HG02623 (cell line): Measurements from ENCODE around the gene RAB11FIP3.

Source experiments
- ATAC-seq: cut with Tn5 transposase; IDR thresholded peaks from one replicate; pipeline ENCODE4 v1.9.1; 2021; ENCODE audit warnings: moderate library complexity; ENCODE audit not compliant: unreplicated experiment

Gene RAB11FIP3

DNA sequence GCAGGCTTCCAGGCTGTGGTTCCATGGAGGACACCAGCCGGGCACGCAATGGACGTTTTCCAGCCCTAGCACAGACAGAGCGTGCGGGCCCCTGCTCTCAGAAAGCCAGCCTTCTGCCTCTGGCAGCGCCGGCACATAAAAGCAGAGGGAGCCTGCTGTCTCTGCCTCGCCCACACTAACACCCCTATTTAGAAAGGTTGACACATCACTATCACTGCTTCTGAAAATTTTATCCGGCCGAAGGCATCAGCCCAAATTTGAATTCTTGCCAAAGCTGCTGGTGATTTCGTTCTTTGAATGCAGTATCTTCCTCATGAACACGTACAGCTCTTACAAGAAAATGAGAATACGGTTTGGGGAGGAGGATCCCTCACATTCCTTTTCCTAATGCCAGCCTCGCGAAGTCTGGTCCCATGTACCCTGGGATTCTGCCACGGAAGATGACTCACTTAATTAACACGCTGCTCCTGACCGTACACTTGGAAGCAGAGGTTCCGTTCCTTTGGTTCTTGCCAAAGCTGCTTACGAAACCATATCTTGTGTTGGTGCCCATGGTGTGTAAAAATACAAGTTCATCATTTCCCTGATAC, 1.3 kb upstream of the RAB11FIP3 start:
- no peak for ATAC-seq

DNA sequence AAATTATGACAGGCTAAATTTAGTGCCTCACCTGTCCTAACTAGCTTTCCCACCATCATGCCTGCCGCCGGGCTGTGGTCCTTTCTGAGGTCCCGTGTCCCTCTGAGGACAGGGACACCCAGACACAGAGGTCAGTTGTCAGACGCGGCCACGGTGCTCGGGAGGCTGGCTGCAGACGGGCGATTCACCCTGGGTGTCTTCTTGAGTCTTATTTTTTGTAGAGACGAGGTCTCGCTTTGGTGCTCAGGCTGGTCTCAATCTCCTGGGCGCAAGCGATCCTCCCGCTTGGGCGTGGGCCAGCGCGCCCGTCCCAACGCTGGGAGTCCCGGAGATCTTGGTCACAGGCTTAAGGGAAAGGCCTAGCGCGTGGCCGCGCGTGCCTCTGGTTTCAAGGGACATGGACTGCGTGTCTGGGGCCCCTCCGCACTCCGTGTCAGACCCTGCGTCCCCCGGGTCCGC, 797 bp upstream of the RAB11FIP3 start:
- ATAC-seq: no peak

DNA sequence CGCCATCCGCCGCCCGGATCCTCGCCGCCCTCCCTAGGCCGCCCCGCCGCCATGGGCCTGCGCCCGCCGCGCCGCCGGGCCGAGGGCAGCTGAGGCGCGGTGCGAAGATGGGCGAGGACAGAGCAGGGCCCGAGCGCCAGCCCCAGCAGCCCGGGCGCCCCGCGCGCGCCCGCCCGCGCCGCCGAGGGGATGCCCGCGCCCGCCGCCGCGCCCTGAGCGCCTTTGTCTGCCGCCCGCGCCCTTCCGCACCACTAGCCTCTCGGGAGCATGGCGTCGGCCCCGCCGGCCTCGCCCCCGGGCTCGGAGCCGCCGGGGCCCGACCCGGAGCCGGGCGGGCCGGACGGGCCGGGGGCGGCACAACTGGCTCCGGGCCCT, 278 bp downstream of the RAB11FIP3 start:
- ATAC-seq: peak; percentile 39

DNA sequence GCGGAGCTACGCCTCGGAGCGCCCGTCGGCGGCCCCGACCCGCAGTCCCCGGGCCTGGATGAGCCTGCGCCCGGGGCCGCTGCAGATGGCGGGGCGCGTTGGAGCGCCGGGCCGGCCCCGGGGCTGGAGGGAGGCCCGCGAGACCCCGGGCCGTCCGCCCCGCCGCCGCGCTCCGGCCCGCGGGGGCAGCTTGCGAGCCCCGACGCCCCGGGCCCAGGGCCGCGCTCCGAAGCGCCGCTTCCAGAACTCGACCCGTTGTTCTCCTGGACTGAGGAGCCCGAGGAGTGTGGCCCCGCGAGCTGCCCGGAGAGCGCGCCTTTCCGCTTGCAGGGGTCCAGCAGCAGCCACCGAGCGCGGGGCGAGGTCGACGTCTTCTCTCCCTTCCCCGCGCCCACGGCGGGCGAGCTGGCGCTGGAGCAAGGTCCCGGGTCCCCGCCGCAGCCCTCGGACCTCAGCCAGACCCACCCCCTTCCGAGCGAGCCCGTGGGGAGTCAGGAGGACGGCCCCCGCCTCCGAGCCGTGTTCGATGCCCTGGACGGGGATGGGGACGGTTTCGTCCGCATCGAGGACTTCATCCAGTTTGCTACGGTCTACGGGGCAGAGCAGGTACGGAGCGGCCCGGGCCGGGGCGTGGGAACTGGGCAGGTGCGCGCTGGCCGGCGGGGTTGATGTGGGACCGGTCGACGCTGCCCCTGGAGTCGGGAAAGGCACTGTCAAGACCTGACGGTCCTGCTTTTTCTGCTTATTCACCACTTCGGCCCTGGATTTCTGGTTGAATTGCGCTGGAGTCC, 861 bp downstream of the RAB11FIP3 start:
- ATAC-seq: peak; percentile 10

DNA sequence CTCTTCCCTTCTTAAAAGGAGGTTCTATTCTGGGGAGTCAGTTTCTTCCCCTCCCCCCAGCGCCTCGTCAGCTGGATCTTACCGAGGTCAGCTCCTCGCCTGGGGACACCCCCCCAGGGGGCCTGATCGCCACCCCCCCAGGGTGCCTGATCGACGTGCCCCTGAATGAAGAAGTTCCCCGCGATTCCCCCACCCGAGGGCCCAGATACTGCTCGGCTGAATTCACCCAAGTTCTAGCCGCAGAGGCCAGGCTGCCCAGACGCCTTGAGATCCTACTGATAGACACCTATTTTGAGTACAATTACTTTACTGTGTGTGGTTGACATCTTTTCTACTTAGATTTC, 1.4 kb downstream of the RAB11FIP3 start:
- no peak for ATAC-seq

DNA sequence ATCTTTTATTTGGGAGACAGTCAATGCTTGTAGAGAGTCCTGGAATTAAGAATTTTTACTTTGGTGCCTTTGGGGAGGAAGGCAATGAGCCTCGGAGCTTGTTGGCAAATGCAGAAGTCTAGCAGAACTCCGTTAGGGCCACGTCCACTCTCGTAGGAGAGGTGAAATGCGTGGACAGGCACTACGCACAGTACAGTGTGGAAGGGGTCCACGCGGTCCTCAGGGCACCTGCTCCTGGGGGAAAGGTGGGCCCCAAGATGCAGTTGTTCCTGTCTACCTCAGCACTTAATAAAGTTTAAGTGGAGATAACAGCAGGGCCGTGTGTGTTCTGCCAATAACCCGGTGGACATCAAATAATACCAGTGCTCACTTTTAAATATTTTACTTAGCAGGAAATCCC, 1.8 kb downstream of the RAB11FIP3 start:
- no peak for ATAC-seq

DNA sequence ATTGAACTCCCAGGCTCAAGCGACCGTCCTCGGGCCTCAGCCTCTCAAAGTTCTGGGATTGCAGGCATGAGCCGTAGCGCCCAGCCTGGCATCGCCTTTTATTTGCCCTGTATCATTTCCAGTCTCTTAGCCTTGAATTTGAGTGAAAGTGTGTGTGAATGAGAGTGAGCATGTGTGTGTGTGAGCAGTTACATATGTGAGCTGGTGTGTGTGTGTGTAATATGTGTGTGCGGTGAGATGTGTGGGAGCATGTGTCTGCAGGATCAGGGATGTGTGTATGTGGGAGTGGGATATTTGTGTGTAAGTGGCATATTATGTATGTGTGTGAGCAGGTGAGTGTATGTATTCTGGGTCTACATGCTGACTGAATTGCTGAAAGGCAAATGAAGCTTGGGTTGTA, 5.5 kb downstream of the RAB11FIP3 start:
- ATAC-seq: no peak

DNA sequence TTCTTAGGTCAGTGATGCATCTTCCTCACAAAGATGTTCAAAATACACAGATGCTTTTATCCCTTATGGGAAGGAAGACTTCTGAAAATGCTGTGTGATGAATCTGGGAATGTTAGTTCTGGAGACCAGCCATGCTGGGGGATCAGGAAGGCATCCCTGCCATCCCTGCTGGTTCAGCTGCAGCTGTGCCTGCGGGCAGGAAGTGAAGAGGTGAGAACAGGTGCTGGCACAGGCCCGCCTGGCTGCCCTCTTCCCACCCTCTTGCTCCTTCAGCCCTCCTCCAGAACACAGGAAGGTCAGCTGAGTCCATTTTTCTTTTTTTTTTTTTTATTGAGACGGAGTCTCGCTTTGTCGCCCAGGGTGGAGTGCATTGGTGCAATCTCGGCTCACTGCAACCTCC, 15.2 kb downstream of the RAB11FIP3 start:
- ATAC-seq: no peak

DNA sequence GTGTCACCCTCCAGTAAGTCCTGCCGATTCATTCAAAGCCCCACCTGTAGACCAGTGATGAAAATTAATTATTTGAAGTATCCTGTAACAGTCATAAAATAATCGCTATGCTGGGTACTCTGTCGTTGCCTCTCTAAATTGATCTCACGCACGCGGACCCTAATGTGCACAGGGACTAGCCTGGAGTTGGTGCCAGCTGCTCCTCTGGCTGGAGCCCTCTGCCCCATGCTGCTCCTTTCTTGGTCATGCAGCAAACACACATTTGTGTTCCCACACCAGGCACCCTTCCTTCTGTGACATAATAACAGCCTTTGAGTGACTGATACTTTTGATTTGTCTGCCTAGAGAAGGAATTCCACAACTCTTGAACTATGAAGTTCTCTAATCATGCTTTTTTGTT, 16.0 kb downstream of the RAB11FIP3 start:
- no peak for ATAC-seq

DNA sequence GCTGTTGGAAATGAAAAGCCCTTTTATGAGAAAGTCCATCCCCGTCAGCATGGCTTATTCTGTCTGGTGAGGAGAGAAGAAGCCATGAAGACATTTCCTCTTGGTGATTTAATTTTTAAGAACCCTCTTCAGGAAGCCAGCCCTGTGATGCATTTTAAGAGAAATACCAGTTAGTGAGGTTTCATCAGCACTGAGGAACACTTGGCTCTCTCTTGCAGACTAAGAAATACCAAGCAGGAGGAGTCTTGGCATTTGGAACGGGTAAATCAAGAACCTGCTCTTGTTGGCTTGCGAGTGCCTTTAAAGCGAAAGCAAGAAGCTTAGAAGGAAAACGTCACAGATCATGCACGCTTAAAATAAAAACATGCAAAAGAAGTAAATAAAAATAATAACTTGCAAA, 17.5 kb downstream of the RAB11FIP3 start:
- ATAC-seq: no peak

DNA sequence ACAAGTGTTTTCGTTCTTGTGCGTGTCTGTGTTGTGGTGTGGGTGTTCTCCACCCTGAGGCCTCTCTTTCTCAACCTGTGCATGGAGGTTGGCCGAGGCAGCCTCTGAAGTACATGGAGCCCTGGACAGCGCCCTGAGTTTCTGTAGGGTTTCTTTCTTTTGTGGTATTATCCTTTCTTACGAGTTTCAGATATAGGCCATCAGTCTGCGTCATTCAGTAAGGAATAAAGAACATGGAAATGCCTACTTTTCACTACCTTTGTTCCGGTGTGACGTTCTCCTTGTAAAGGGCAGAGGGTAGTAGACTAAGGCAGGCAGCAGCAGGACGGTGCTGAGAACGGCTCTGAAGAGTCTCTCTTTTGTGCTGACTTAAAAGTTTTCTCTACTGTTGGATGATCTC, 18.6 kb downstream of the RAB11FIP3 start:
- ATAC-seq: no peak

DNA sequence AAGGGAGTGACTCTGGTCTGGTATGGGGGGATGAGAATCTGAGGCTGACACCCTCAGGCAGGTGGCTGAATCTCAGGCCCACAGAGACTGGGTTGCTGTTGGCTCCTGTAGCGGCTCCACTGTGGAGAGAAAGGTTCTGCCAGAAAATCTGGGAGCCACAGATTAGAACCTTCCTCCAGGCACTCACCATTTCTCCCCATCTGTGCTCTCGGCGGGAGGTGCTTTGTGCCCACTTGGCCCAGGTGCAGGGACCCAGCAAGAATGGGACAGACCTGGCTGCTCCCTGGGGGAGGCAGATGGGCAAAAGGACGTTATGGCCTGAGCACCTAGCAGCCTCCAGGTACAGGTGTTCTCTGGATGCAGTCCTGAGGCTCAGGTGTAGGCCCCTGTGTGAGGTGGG, 20.1 kb downstream of the RAB11FIP3 start:
- ATAC-seq: no peak

DNA sequence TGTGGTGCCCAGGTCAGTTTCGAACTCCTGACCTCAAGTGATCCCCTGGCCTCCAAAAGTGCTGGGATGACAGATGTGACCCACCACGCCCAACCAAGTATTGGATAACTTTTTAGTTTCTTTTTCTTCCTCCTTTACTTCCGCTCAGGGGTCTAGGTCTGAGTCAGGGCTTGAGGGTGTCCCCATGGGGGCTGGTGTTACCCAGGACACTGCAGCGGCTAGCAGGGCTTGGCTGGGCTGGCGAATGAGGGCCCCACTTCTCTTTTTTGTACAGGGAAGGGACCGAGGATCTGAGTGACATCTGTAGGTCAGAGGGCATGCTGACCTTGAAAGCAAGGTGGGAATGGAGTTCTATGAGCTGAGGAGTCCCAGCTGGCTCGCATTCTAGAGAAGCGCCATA, 24.9 kb downstream of the RAB11FIP3 start:
- no peak for ATAC-seq

DNA sequence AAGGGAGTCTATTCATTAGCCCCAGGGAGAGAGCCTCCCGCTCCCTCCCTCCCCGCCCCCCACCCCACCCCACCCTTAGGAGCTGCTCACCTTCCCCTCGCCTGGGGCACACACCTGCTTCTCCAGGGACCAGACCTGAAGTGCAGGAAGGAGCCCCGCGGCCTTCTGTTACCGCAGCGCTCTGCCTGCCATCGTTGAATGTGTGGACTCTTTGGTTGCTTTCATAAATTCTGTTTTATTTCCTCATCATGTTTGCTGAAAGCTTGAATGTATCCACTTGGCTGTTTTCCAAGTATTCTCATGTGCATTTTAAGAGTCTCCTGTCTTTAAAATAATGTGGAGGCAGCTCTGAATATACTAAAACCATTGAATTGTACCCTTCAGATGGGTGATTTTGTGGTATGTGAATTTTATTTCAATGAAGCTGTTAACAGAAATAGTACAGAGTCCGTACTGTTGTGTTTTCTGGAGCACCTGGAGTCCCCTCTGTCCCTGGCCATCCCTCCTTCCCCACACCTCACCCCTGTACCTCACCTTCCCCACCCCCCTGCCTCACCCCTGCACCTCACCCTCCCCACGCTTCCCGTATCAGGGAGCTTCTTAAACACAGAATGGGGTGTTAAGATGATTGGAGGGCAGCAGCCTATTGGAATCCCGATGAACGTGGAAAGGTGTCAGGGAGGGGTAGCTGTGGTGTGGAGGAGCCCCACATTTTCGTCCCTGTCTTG, 25.5 kb downstream of the RAB11FIP3 start:
- no peak for ATAC-seq

DNA sequence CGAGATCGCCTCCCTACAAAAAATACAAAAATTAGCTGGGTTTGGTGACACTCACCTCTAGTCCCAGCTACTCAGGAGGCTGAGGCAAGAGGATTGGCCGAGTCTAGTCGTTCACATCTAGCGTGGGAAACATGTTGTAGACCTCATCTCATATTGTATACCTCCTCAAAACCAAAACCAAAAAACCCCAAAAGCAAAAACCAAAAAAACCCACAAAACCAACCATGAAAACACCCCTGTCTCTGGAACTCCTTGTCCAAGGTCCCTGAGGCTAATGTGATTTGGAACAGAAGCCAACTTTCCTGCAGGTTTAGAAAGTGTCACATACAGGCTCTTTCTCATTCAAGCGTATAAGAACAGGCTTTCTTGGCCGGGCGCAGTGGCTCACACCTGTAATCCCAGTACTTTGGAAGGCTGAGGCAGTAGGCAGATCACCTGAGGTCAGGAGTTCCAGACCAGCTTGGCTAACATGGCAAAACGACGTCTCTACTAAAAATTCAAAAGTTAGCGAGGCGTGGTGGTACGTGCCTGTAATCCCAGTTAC, 29.0 kb downstream of the RAB11FIP3 start:
- no peak for ATAC-seq

DNA sequence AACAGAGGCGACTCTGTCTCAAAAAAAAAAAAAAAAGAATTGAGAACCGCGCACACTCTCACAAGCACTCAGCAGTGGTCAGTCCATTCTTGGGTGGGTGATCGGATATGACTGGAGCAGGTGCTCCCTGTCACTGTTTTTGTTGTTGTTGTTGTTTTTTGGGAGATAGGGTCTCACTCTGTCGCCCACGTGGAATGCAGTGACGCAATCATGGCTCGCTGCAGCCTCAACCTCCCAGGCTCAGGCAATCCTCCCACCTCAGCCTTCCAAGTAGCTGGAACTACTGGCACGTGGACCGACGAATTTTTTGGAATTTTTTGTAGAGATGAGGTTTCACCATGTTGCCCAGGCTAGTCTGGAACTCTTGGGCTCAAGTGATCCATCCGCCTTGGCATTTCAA, 30.0 kb downstream of the RAB11FIP3 start:
- no peak for ATAC-seq

DNA sequence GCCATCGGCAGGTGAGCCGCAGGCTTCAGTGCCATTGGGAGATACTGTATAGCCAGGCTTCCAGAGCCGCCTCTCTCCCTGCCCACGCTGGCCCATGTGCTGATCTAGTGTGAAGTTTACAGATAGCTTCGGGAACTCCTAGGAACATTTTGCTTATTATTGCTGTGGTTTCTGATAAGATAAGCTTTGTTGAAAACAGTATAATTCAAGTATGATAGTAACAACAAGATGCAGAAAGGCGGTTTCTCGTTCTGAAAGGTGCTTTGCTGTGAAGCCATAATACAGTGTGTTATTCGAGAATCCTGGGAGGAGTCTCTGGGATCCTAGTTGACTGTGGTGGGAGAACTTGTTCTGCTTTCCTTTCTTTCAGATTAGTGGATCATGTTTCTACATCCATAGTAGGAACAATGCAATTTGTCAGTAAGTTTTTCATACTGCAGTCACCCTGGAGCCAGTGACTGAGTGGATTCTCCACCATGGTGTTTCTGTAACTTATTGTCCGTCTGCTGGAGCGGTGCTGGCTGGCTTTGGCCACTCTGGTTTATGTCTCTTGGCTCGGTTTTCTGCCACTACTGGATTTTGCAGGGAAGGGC, 31.5 kb downstream of the RAB11FIP3 start:
- no peak for ATAC-seq

DNA sequence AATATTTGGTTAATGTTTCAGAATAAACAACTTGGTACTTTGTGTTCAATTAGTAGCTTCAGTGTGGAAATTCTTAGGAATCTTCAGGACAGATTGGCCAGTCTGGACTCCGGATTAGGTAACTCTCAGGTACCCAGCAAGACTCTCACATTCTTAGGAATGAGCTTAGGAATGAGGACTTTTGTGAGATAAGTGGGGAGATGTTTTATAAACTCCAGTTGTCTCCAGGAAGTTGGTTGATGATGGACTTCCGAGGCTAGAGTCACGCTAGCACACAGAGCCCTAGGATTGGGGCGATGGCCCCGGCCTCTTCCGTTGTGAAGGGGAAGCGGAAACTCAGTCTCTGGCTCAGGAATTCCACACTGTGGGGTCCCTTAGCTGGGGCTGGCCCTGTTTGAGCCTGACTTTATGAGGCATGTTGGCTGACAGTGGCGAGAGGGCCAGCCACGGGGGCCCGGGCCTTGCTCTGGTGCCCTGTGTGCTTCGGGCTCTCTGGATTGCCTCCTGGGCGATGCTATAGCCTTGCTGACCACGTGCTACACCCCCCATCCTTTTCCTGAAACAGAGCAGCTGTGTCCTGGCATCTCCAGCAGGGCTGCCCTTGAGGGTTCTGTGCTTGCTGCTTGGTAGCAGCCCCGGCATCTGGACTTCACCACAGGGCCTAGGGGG, 32.4 kb downstream of the RAB11FIP3 start:
- no peak for ATAC-seq

DNA sequence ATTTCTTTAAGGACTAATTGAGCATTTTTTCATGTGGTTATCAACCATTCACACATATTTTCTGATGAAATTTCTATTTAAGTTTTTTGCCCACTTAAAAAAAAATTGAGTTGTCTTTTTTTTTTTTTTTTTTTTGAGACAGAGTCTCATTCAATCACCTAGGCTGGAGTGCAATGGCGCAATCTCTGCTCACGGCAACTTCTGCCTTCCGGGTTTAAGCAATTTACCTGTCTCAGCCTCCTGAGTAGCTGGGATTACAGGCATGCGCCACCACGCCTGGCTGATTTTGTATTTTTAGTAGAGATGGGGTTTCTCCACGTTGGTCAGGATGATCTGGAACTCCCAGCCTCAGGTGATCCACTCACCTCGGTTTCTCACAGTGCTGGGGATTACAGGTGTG, 34.3 kb downstream of the RAB11FIP3 start:
- no peak for ATAC-seq

DNA sequence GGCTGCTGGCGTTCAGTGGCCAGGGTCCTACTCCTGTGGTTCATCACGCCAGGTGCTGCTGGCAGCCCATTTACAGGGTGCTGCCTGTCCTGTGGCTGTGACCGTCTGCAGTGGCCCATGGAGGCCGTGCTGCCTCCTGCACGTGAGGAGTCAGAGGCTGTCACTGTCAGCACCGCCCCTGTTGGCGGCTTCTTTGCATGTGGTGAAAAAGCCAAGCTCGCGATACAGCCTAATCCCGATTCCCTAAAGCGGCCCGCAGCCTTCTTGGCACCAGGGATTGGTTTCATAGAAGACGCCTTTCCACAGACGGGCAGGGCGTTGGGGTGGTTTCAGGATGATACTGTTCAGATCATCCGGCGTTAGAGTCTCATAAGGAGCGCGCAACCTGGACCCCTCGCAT, 35.3 kb downstream of the RAB11FIP3 start:
- ATAC-seq: no peak

DNA sequence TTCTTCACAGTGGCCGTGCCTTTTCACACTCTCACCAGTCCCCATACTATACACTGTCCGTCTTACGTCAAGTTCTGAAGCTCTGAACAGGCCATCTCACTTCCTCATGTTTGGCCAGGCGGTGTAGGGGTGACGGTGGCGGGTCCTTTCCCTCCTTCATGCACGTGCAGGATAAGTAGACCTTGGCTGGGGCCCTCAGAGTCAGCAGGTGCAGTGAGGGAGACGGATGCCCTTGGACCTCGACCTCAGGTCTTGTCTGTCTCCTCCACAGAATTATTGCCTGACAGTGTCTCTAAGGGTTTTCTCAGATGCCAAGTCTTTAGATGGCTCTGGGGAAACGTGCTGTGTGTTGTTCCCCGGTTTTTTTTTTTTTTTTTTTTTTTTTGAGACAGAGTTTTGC, 37.6 kb downstream of the RAB11FIP3 start:
- ATAC-seq: no peak
